Fibroblast of the conjunctiva (primary cell): Measurements from ENCODE around the gene TOR4A.
"Not testable (repeated sequence)": the region's sequence is repeated elsewhere in the genome, so short reads cannot be mapped to it uniquely, and the experiment has no call there.

Source experiments
- DNase-seq: peaks from one replicate; pipeline ENCODE4 v3.0.0-alpha.2; 2010; ENCODE audit warnings: low read depth

Gene TOR4A

DNA sequence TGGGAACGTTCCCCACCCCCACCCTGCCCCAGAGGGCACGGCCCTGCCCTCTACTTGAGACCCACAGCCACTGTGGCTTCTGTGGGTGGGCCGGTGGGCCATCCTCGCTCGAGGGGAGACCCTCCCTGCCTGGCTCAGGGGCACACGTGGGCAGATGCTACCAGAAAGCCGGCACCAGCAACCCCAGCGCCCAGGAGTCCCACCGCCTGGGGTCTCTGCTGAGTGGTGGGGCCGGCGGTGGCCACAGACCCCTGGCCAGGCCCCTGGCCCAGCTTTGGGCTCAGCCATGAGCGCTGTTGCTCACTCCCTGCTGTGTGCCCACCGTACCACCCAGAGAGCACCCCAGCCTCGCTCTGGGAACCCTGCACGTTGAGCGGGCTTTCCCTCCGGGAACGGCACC is 41.1 kb downstream of the TOR4A start:
- DNase-seq: no peak

- no peak for DNase-seq
These were observed 41.6 kb downstream of the TOR4A start for GRCh38 chr9:137319011-137319738.

- DNase-seq: no peak
These were observed 42.4 kb downstream of the TOR4A start for GRCh38 chr9:137319739-137320551.

GRCh38 chr9:137320555-137321384 is 43.2 kb downstream of the TOR4A start:
- DNase-seq: no peak

GRCh38 chr9:137321726-137322361 is 44.3 kb downstream of the TOR4A start:
- DNase-seq: no peak

- no peak for DNase-seq
These were observed 46.2 kb downstream of the TOR4A start for GRCh38 chr9:137323531-137324331.

DNA sequence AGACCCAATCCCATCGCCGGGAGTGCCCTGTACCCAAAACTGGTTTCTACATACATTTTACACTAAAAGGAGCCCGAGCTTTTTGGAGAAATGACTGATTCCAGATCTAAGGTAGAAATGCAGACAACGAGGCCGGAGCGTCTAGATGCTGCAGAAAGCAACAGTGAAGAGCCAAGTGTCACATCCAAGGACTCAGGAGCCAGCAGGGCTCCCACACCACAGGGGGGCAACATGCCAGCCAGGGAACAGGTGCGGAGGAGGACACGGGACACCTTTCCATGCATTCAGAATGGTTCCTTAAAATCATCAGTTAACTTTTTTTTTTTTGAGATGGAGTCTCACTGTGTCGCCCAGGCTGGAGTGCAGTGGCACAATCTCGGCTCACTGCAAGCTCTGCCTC is 47.6 kb downstream of the TOR4A start:
- no peak for DNase-seq

GRCh38 chr9:137325799-137326198 is 48.3 kb downstream of the TOR4A start:
- DNase-seq: no peak

- DNase-seq: no peak
These were observed 49.0 kb downstream of the TOR4A start for GRCh38 chr9:137326445-137327065.

- DNase-seq: not testable (repeated sequence)
These were observed 50.4 kb downstream of the TOR4A start for GRCh38 chr9:137327641-137328550.

DNA sequence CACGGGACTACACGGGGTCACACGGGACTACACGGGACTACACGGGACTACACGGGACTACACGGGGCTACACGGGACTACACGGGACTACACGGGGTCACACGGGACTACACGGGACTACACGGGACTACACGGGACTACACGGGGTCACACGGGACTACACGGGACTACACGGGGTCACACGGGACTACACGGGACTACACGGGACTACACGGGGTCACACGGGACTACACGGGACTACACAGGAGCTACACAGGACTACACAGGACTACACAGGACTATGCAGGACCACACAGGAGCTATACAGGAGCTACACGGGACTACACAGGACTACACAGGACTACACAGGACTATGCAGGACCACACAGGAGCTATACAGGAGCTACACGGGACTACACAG is 52.1 kb downstream of the TOR4A start:
- not testable (repeated sequence) for DNase-seq

GRCh38 chr9:137330689-137331088 is 53.2 kb downstream of the TOR4A start:
- no peak for DNase-seq

GRCh38 chr9:137331929-137332328 is 54.4 kb downstream of the TOR4A start:
- no peak for DNase-seq
